Hepatocyte (in vitro differentiated cells): ENCODE measurements around the gene HOXD9. TPM values are rescaled to one million over a fixed set of nuclear protein-coding genes. Genes with fewer than 3 reads are reported as not detected.

ENCODE experiments used
- DNase-seq: peaks from one replicate; pipeline ENCODE4 v3.0.0-alpha.2; 2016; ENCODE audit warnings: low spot score
- H2AFZ ChIP-seq: fragments of 200-600 bp; sonication (generic); 2 replicates; pipeline ENCODE4 v1.6.0; 2016; ENCODE audit warnings: antibody characterized with exemption, mild to moderate bottlenecking
- H3K27ac ChIP-seq: fragments of 200-600 bp; sonication (generic); 2 replicates; pipeline ENCODE4 v1.5.1; 2016; ENCODE audit warnings: mild to moderate bottlenecking
- H3K27me3 ChIP-seq: fragments of 200-600 bp; sonication (generic); 2 replicates; pipeline ENCODE4 v1.6.1; 2016
- H3K36me3 ChIP-seq: fragments of 200-600 bp; sonication (generic); replicated peaks from 2 replicates; pipeline ENCODE4 v1.5.1; 2016; ENCODE audit warnings: low read depth; ENCODE audit not compliant: insufficient read depth
- H3K4me1 ChIP-seq: fragments of 200-600 bp; sonication (generic); 2 replicates; pipeline ENCODE4 v1.5.1; 2016; ENCODE audit warnings: mild to moderate bottlenecking, moderate library complexity; ENCODE audit not compliant: insufficient read depth
- H3K4me2 ChIP-seq: fragments of 200-600 bp; sonication (generic); 2 replicates; pipeline ENCODE4 v1.6.0; 2016
- H3K4me3 ChIP-seq: fragments of 200-600 bp; sonication (generic); 2 replicates; pipeline ENCODE4 v1.5.1; 2016; ENCODE audit warnings: mild to moderate bottlenecking
- H3K79me2 ChIP-seq: fragments of 200-600 bp; sonication (generic); 2 replicates; pipeline ENCODE4 v1.6.0; 2017; ENCODE audit warnings: mild to moderate bottlenecking
- H3K9me2 ChIP-seq: fragments of 200-600 bp; sonication (generic); replicated peaks from 2 replicates; pipeline ENCODE4 v1.6.0; 2017; ENCODE audit warnings: mild to moderate bottlenecking; ENCODE audit not compliant: insufficient read depth
- H3K9me3 ChIP-seq: fragments of 200-600 bp; sonication (generic); 2 replicates; pipeline ENCODE4 v1.5.1; 2016; ENCODE audit warnings: low read depth, mild to moderate bottlenecking
- H4K20me1 ChIP-seq: fragments of 200-600 bp; sonication (generic); 2 replicates; pipeline ENCODE4 v1.6.0; 2016; ENCODE audit warnings: mild to moderate bottlenecking; ENCODE audit not compliant: insufficient read depth, poor library complexity, severe bottlenecking
- EZH2 ChIP-seq: fragments of 200-600 bp; sonication (generic); IDR thresholded peaks from 2 replicates; pipeline ENCODE4 v1.6.1; 2016; ENCODE audit warnings: antibody characterized with exemption, mild to moderate bottlenecking, borderline replicate concordance
- EZH2phosphoT487 ChIP-seq: fragments of 200-600 bp; sonication (generic); IDR thresholded peaks from one replicate; pipeline ENCODE4 v1.6.1; 2018; ENCODE audit warnings: antibody characterized with exemption, mild to moderate bottlenecking, low read depth, moderate library complexity; ENCODE audit not compliant: unreplicated experiment, severe bottlenecking
- WGBS: methylation state at CpG from one replicate; pipeline ENCODE4 v1.1.6; 2016; ENCODE audit warnings: low lambda C conversion rate; ENCODE audit errors: missing lambda C conversion rate; 5-methylcytosine and 5-hydroxymethylcytosine counted together
- polyA plus RNA-seq: library from polyadenylated mRNA; unstranded; fragments of >200 nt; fragmentation: Nextera tagmentation; extraction: Ambion mirVana; gene quantifications from 2 replicates; pipeline ENCODE4 v1.2.1, GENCODE V29; 2016
- total RNA-seq: library from RNA; depleted of rRNA; stranded (reverse); fragments of >200 nt; gene quantifications from 2 replicates; pipeline ENCODE4 v1.2.3, GENCODE V29; 2014
- TF ChIP-seq, protein P1 (sequence below): fragments of 200-600 bp; sonication (generic); IDR thresholded peaks from 2 replicates; pipeline ENCODE4 v1.5.1; 2016; ENCODE audit warnings: antibody characterized with exemption, mild to moderate bottlenecking; ENCODE audit not compliant: poor library complexity

The HOXD9 gene
- total and polyA plus RNA-seq, 2 experiments from 2014 or later: 2.9 to 4.7 TPM

DNA sequence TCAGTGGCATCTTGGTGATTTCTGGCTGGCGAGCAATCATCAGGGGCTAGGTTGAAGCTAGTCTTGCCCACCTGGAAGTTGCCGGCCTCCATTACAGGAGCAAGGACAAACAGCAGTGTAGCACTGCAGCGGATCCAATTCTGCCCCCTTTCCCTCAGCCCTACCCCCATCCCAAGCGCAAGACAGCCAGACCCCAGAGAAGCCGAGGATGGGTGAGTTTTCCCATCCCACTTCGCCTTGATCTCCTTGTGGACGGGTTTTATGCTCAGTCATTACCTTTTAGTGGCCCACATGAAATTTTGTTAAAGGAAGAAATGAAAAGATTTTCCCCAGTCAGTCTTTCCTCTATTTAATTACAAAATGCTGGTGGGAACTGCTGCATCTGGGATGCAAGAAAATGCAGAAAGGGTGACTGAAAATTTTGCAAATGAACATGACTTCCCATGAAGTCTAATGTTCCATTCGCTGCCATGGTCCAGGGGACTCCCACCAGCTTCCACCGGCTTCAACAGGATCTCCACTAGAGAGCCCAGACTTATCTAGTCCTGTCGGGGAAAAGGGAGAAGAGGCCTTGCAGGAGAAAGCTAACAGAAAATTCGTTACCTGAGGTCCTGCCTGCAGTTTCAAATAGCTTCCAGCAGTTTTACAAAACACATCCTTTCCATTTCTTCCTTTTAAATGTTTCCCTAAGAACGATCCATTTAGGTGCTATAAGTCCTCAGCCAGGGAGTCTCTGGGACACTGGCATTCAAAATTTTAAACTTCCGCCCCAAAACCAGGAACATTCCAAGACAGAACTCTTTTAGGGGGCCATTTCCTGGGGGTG, 1.9 kb upstream of the HOXD9 start:
- no peaks in the 10 kb centered on the region for H3K9me2 ChIP-seq
- peaks cover 15% of the 10 kb centered on the region for H3K79me2 ChIP-seq
- H4K20me1 ChIP-seq: peaks cover 48% of the 10 kb centered on the region
- H3K4me1 ChIP-seq: peaks cover 13% of the 10 kb centered on the region
- peaks cover 99% of the 10 kb centered on the region for H3K27me3 ChIP-seq
- no peak for DNase-seq
- no peaks in the 10 kb centered on the region for H3K9me3 ChIP-seq
- WGBS: 55% methylated on average over 13 of the region's 13 CpGs
- TF ChIP-seq, protein P1, sequence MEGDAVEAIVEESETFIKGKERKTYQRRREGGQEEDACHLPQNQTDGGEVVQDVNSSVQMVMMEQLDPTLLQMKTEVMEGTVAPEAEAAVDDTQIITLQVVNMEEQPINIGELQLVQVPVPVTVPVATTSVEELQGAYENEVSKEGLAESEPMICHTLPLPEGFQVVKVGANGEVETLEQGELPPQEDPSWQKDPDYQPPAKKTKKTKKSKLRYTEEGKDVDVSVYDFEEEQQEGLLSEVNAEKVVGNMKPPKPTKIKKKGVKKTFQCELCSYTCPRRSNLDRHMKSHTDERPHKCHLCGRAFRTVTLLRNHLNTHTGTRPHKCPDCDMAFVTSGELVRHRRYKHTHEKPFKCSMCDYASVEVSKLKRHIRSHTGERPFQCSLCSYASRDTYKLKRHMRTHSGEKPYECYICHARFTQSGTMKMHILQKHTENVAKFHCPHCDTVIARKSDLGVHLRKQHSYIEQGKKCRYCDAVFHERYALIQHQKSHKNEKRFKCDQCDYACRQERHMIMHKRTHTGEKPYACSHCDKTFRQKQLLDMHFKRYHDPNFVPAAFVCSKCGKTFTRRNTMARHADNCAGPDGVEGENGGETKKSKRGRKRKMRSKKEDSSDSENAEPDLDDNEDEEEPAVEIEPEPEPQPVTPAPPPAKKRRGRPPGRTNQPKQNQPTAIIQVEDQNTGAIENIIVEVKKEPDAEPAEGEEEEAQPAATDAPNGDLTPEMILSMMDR: no peak
- TF ChIP-seq EZH2phosphoT487: peak; percentile 15
- no peak for TF ChIP-seq EZH2
- H3K4me2 ChIP-seq: no peak overlapping the region
- H3K27ac ChIP-seq: no peak overlapping the region
- no peak overlapping the region for H3K4me3 ChIP-seq
- no peak overlapping the region for H2AFZ ChIP-seq
- H3K36me3 ChIP-seq: no peaks in the 10 kb centered on the region

GRCh38 chr2:176121190-176122051, 1.1 kb upstream of the HOXD9 start:
- Histone ChIP-seq H3K9me3 (no peaks in the 10 kb centered on the region), H4K20me1 (peaks cover 41% of the 10 kb centered on the region), H3K4me1 (peaks cover 13% of the 10 kb centered on the region), H3K4me2 (peak overlapping the region; percentile 89), H3K9me2 (no peaks in the 10 kb centered on the region), H3K4me3 (no peak overlapping the region), H3K79me2 (peaks cover 12% of the 10 kb centered on the region), H2AFZ (no peak overlapping the region), H3K36me3 (no peaks in the 10 kb centered on the region), H3K27me3 (peaks cover 99% of the 10 kb centered on the region), H3K27ac (no peak overlapping the region)
- TF ChIP-seq EZH2 (peak; percentile 62), EZH2phosphoT487 (peak; percentile 21)
- TF ChIP-seq, protein P1: no peak
- no peak for DNase-seq
- WGBS: 42% methylated on average over 52 of the region's 53 CpGs

DNA sequence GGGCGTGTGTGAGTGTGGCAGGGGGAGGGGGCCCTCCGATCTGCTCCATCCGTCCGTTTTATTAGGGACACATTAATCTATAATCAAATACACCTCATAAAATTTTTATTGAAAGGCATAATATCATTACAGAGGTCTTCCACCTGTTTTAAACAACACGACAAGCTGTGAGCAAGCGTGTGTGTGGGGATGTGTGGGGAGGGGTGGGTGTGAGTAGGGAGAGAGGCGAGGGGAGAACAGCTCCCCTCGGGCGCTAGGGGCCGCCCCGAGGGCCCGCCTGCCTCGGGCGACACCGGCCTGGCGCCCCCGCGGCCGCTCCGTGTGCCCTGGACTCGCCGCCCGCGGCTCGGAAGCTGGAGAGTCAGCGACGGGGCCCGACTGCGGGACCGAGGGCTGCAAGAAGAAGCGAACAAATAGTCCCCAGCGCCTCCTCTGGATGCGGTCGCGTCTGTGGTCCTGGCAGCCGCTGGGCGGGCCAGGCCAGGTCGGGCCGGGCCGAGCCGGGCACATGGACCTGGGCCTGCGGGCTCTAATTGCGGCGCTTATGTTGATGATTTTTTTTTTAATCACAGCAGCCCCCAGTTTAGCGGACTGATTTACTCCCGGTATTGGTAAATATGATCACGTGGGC, 352 bp upstream of the HOXD9 start:
- Histone ChIP-seq H3K9me3 (no peaks in the 10 kb centered on the region), H3K79me2 (peaks cover 7% of the 10 kb centered on the region), H4K20me1 (peaks cover 36% of the 10 kb centered on the region), H3K4me3 (no peak overlapping the region), H3K27ac (no peak overlapping the region), H3K27me3 (peaks cover 97% of the 10 kb centered on the region), H3K36me3 (no peaks in the 10 kb centered on the region), H3K9me2 (no peaks in the 10 kb centered on the region), H2AFZ (peak overlapping the region; percentile 71), H3K4me1 (peaks cover 13% of the 10 kb centered on the region), H3K4me2 (peak overlapping the region; percentile 89)
- 10% methylated on average over 29 of the region's 47 CpGs for WGBS
- DNase-seq: no peak
- TF ChIP-seq, protein P1: no peak
- TF ChIP-seq EZH2phosphoT487 (no peak), EZH2 (peak; percentile 92)
